ENCODE measurements around the gene IGFALS.

- TF ChIP-seq, protein P1, sequence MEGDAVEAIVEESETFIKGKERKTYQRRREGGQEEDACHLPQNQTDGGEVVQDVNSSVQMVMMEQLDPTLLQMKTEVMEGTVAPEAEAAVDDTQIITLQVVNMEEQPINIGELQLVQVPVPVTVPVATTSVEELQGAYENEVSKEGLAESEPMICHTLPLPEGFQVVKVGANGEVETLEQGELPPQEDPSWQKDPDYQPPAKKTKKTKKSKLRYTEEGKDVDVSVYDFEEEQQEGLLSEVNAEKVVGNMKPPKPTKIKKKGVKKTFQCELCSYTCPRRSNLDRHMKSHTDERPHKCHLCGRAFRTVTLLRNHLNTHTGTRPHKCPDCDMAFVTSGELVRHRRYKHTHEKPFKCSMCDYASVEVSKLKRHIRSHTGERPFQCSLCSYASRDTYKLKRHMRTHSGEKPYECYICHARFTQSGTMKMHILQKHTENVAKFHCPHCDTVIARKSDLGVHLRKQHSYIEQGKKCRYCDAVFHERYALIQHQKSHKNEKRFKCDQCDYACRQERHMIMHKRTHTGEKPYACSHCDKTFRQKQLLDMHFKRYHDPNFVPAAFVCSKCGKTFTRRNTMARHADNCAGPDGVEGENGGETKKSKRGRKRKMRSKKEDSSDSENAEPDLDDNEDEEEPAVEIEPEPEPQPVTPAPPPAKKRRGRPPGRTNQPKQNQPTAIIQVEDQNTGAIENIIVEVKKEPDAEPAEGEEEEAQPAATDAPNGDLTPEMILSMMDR (IDR thresholded peaks at IDR 0.05; ENCODE audit: low read length), result no peak
- TF ChIP-seq EZH2phosphoT487 (IDR thresholded peaks at IDR 0.05; ENCODE audit: low read length), result no peak
Measured at GRCh38 chr16:1741553-1742165, 51.8 kb downstream of the IGFALS start.

Data from MM.1S (cell line).